Lung microvascular endothelial cell (primary cell): Measurements from ENCODE around the gene ZNF385D. TPM values are rescaled to one million over a fixed set of nuclear protein-coding genes. Genes with fewer than 3 reads are reported as not detected.

Experiments
- DNase-seq, 2 donors: peaks; one replicate each; pipeline versions ENCODE4 v3.0.0 to v3.0.0-alpha.2; 2010; ENCODE audit warnings: low read depth in 2 of 2
- total RNA-seq: library from RNA; depleted of rRNA; stranded (reverse); fragments of >200 nt; gene quantifications from 2 replicates; pipeline ENCODE4 v1.2.1, GENCODE V29; 2014

Gene ZNF385D
- 0.22 and 1.8 TPM in 2 replicates for total RNA-seq

- DNase-seq: peak in 1 of 2 donors; percentile 32
Measured at GRCh38 chr3:21750831-21751391, at the start of gene ZNF385D. TSS of gene ZNF385D (minus strand) at chr3:21751210. CDS start at chr3:21750916, 294 bp downstream.

DNA sequence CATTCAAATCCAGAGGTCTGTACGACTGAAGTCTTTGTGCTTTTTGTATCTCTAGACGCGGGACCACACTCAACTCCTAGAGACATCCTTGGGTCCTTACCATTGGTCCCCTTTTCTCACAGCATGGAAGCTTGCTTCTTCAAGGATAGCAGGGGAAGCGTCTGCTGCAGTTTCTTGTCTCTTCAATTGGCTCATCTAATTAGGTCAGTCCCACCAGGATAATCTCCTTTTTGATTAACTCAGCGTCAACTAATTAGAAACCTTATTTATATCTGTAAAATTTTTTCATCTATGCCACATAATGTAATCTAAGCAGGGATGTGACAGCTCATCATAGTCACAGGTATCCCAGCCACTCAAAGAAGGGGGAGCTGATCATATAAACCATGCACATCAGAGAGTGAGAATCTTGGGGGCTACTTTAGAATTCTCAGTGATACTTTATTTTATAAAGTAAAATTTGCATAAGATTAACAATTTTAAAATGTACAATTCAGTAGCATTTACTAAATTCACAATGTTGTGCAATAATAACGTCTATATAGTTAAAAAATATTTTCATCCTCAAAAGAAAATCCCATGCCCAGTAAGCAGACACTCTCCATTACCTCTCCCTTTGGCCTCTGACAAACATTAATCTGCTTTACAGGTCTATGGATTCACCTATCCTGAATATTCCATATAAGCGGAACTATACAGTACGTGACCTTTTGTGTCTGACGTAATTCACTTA is 47.5 kb upstream of the ZNF385D start:
- DNase-seq: no peak

DNA sequence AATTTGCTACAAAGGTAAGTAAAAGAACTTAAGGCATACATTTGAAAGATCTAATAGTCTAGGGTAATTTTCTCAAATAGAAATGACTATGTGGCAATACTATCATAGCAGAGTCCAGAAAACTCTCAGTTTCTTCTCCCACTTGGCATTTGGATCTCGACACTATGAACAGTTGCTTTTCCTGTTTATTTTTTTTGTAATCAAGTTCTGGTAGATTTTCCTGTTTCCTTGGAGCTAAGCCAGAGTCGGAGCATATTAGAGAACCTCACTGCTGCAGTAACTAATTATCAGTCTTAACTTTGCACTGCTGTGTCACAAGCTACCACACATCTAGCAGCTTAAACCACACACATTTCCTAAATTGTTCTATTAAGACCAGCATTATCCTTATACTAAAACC is 44.9 kb upstream of the ZNF385D start:
- no peak for DNase-seq

DNA sequence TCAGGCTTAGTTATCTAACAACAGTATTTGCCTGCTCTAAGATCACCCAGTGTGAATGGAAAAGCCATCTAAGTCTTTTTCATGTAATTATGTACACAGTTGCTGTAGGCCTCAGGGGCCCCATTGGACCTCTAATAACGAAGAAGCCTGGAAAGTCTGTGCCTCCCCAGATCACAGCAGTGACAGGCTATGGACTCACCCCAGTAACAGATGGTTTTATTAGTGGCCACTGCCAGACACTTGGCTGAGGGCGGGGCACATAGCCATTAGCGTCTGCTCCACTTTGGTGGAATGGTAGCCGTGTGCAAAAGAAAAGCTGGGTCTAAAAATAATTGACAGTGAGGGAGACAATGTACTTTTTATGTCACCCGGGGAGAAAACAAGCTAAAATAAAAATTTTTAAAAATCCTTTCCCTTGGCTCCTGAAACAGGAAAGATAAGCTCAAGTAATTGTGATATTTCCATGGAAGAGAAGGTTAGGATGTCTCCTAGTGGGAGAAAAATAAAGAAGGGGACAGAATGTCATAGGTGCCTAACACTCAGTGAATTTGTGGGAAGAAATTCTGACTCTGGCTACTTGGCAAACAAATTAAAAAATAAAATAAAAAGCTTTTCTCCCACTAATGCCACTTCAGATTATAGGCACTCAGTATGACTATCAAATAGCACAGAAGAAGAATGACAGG is 44.3 kb upstream of the ZNF385D start:
- DNase-seq: no peak

DNA sequence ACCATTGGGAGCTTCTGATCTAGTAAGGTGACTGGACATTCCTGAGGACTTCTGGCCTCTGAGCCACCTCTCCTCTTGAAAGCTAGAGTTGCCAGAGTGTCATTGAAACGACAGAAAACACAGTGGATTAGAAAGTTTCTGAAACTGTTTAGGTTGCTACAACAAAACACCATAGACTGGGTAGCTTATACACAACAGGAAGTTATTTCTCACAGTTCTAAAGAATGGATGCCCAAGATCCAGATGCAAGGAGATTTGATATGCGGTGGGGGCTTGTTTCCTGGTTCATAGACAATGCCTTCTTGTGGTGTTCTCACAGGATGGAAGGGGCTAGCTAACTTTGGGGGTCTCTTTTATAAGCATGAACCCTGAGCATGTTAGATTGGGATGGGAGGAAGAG is 43.3 kb upstream of the ZNF385D start:
- DNase-seq: no peak

GRCh38 chr3:21792176-21792575 is 41.2 kb upstream of the ZNF385D start:
- DNase-seq: no peak

- no peak for DNase-seq
Measured at GRCh38 chr3:21791356-21791755, 40.3 kb upstream of the ZNF385D start.

DNA sequence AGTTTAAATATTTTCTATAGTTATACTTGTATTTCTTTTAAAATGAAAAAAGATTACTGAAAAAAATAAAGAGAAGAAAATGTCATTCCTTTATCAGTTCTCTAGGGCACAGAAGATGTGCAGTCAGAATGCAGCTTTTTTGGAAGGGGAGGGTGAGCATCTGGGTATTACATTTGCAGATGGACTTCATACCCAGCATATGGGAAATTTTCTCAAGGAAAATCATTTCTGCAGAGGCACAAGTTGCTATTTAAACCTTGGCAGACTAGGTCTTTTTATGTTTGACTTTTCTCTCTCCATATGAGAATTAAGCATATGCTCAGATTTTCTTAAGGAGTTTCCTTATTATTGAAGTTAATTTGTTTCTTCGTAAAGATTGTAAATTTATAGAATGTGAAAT is 39.5 kb upstream of the ZNF385D start:
- DNase-seq: no peak

DNA sequence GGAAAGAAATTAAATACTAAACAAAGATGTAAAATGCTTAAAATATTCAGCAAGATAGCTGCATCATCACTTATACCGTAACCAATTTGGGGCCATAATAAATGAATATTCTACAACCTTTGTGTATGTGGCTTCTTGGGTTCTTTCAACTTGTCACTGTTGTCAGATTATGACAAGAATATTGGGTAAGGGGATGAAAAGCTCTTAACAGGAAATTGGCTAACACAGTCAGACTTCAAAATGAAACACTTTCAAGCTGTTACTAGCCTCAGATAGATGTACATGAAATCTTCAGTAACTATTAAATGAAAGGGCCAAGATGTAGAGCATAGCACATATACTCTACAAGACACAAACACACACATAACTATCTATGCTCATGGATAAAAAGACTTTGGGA is 38.7 kb upstream of the ZNF385D start:
- DNase-seq: no peak

- DNase-seq: no peak
Measured at GRCh38 chr3:21786438-21786797, 35.4 kb upstream of the ZNF385D start.

GRCh38 chr3:21785765-21786437 is 34.9 kb upstream of the ZNF385D start:
- peak in 1 of 2 donors; percentile 10 for DNase-seq

DNA sequence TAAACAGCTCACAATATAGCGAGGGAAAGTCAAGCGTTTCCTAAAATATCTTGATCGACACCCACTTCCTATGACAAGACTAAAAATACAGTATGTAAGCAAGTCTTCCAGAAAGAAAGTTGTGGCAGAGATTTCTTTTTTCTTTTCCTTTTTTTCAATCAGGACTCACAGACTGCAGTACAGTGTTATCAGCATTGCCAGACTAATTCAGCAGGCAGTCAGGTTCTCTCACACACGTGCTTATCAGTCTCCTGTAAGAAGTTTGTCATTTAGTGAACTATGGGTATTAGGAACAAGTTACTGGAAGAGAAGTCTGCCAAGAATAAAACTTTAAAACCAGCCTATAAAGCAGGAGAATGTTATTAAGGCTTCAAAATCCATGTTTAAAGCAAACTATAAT is 32.8 kb upstream of the ZNF385D start:
- no peak for DNase-seq

DNA sequence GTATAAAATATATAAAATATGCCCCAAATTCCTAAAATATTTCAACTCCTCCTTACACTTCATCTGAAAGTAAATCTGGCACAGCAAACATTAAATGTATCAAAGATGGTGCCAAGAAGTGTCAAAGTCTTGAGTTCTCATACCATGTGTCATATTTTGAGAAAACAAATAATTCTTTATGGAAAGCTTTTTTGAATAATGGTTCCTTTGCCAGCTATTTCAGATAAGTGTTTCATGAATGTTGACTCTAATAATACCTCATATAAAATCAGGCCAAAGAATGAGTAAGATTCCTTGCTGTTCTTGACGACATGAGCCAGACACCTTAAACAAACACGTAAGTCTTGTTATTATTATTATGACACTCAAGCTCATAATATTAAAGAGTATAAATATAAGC is 30.3 kb upstream of the ZNF385D start:
- no peak for DNase-seq

GRCh38 chr3:21779909-21780308 is 28.9 kb upstream of the ZNF385D start:
- DNase-seq: peak in 1 of 2 donors; percentile 47

- no peak for DNase-seq
Measured at GRCh38 chr3:21778715-21779114, 27.7 kb upstream of the ZNF385D start.

GRCh38 chr3:21777821-21778220 is 26.8 kb upstream of the ZNF385D start:
- DNase-seq: no peak

DNA sequence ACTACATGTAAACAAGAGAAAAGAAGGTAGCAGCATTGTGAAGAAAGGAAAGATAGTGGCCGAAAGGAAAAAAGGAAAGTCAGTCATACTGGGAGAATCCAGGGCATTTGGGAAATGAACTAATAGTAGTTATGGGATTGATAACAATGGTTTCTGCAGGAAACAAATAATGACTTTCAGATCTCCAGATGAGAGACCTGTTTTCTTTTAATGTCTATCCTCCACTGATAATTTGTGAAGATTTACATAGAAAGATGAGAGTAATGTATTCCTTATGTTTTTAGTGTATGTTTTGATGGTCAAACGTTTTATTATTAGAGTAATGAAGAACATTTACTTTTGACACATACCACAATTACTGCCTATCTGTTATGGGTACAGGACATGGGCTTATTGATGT is 15.0 kb upstream of the ZNF385D start:
- DNase-seq: no peak

DNA sequence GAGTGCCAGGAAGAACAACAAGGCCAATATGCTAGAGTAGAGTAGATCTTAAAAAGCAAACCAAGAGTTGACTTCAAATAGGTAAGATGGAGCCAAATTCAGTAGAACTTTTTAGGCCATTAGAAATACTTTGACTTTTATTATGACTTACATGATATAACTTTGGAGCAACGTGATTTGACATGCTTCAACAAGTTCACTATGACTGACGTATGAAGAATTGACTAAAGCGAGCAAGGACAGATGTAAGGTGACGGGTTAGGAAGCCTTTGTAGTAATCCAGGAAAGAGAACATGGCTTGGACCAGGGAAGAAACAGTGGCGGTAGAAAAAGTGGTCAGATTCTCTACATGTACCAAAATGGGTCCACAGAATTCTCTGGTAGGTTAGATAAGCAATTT is 4.9 kb upstream of the ZNF385D start:
- DNase-seq: no peak

- no peak for DNase-seq
Measured at GRCh38 chr3:21754839-21755238, 3.8 kb upstream of the ZNF385D start.

GRCh38 chr3:21752749-21753347 is 1.8 kb upstream of the ZNF385D start:
- peak in 1 of 2 donors; percentile 72 for DNase-seq

GRCh38 chr3:21751886-21752285 is 876 bp upstream of the ZNF385D start:
- no peak for DNase-seq
